GM19043 (cell line): ENCODE measurements around the gene ISLR.

ENCODE experiments used
- ATAC-seq: cut with Tn5 transposase; IDR thresholded peaks from one replicate; pipeline ENCODE4 v1.9.1; 2021; ENCODE audit warnings: low read depth; ENCODE audit not compliant: unreplicated experiment

ISLR gene

DNA sequence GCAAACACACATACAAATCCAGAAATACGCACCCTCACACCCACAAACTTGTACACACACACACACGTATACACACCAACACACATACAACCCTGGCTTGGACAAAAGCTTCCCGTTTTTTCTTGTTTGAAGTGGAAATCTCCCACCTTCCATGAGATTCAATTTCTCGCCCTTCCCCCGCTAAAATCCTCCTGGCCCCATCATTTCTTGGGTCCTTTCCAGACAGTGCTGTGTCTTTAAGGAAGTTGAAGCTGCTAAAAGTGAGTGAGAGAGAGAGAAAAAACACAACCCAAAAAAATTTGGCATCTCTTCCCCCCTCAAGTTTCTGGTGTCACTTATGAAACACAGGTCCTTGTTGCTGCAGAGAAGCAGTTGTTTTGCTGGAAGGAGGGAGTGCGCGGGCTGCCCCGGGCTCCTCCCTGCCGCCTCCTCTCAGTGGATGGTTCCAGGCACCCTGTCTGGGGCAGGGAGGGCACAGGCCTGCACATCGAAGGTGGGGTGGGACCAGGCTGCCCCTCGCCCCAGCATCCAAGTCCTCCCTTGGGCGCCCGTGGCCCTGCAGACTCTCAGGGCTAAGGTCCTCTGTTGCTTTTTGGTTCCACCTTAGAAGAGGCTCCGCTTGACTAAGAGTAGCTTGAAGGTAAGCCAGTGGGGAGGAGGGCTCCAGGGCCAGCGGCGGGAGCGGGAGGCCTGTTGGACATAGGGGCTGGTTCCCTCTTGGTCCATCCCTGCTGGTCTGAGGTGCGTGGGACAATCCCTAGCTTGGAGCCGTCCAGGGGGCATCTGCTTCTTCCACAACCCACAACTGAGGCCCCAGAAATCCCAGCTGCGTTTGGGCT is at the start of gene ISLR:
Gene ISLR (plus strand): TSS at position 331 of the 839 bp plus-strand sequence. CDS start 1,149 bp downstream, outside the sequence.
- no peak for ATAC-seq

- ATAC-seq: no peak
Measured at GRCh38 chr15:74124196-74124595, 49.3 kb upstream of the ISLR start.

GRCh38 chr15:74124759-74125158 is 48.8 kb upstream of the ISLR start:
- ATAC-seq: no peak

DNA sequence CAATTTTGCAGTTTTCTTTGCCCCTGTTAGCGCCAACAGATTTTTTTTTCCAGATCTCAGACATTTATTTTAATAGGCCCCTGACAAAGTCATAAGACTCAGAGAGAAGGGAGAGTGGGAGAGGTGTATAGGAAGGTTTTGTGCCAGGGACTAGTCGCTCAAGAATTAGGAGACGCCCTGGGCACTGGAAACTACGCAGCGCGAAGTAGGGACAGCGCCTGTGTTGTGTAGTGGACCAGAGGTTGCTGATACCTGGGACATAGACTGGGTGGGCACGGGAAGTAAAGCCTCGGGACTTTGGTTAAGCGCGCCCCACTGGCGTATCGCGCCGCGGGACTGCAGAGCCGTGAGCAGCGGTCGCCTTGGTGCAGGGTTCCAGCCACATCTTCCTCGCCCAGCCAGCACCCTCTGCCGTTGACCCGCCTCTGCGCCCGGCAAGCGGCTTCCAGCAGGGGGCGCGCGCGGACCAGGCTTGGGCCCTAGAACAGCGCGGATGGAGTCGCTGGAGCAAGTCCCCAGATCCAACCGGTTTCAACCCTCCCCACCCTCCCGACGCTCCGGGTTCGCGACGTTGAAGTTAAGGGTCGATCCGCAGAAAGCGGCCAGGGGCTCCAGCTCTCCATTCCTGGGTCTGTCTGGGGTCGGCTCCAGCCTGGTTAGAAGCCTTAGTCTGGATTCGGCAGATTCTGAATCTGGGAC is 46.1 kb upstream of the ISLR start:
- no peak for ATAC-seq

GRCh38 chr15:74127954-74128784 is 45.3 kb upstream of the ISLR start:
- no peak for ATAC-seq

DNA sequence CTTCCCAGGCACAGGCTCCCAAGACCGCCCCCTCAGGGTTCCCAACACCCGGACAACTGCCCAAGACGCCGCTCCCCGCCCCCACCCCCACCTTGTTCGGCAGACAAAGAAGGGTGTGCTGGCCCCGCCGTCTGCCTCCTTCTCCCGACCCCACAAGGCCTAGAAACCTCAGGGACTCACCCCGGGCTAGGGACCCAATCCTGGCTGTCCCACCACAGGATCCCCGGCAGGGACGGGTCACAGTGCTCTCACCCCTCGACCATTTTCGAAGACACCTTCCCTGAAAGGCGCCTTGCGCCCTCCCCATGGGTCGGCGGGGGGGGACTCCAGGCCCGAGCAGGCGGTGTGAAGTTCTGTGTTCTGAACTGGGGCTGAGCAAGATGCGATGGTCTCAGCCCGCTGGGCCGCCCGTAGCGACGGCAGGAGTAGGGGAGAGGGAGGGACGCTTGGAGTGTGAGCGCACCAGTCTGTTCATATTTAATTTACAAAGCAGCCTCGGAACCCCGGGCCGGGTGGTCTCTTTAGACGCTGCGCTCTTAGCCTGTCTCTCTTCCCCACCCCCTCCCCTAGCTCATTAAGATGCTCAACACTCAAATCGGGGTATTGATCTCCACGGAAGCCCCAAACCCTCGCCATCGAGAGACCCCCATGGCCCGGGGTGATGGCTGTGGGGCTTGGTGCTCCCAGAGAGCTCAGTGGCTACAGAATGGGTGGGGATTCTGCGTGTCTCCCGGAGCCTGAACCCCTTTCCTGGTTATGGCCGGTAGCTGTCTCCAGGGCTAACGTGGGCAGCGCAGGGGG is 44.5 kb upstream of the ISLR start:
- no peak for ATAC-seq

DNA sequence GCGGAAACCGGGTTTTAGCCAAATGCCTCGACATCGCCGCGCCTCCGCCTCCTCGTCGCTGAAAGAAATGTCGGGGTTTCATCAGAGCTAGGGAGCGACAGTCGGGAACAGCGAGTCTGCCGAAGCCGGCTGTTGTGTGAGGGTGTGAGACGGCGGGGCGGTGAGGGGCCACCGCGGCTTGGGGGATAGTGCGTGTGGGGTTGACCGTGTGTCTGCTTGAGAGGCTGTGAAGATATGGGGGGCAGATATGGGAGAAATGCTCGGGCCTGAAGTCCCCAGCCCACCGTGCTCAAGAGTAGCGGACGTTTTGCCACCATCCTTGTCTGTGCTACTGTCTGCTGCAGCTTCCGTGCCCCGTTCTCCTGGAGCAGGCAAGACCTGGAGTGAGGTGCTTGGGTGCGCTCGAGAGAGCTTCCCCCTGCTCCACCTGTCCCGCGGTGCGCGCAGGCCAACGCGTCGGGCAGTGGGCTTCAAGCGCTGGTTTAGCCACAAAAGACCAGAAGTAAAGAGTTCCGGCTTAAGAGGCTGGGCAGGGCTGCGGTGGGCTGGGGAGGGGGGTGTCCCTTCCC is 43.8 kb upstream of the ISLR start:
- no peak for ATAC-seq

DNA sequence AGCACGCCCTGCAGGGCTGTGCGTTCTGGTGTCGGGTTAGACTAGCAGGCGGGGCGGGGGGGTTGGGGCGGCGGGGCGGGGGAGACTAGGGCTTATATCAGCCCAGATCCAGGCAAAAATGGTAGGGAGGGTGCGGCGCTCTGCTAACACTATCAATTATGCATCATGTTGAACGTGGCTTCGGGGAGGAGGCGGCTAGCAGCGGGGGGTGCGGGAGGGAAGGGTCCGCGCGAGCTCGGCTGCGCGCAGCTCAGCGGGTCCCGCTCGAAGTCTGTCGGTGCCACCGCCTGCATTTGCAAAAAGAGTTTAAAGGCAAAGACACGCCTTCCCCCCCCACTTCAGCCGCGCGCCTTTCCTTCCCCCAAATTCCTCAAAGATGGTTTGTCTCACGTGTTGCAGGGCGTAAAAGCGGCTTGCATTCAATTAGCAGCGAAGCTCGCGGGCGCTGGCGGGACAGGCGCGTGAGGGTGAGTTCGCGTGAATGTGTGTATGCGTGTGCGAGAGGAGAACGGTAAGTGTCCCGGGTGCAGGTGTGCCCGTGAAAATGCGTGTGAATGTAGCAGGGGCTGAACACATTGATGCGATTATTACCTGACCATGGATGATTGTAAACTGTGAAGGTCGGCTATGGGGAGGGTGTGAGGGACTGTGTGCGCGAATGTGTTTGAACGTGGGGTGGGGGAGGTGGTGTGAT is 43.2 kb upstream of the ISLR start, which contains the start of gene ISLR2:
Gene ISLR2 (plus strand): TSS at position 432 of the 694 bp plus-strand sequence. CDS start 2,169 bp downstream, outside the sequence.
- ATAC-seq: no peak

- no peak for ATAC-seq
Measured at GRCh38 chr15:74130849-74131627, 42.5 kb upstream of the ISLR start.

DNA sequence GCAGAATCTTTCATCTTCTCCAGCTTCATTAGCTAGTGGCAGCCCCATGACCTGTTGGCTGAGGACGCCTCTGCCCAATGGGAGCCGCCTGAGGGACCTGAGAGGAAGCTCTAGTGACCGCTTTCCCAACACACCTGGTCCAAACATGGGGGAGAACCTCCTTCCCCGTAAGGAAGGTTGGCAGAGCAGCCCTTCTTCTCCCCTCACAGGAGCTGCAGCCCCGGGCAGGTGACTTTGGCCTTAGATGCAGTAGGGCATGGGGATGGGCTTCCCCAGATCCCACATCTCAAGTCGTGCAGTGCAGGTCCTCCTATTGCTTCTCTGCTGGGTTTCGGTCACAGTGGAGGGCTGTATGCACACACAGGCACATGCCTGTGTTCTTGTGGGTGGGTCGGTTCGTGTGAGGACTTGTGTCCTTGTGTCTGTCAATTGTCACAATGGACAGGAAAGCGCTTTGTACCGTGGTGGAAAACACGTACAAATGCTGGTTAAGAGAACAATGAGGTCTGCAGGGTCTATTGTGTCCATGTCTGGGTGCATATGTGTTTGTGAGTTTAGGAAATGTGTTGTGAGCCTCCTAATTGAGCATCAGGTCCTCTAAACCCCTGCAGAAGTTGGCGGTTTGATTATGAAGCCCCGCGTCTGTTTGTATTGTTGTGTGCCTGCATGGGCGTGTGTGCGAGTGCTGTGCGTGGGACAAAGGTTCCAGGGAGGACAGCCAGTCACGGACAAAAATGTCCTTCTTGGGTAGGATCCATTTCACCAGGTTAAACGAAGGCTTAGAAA is 41.7 kb upstream of the ISLR start:
- no peak for ATAC-seq

GRCh38 chr15:74132681-74133651 is 40.5 kb upstream of the ISLR start:
- no peak for ATAC-seq

- ATAC-seq: no peak
Measured at GRCh38 chr15:74133694-74134386, 39.7 kb upstream of the ISLR start.

- ATAC-seq: no peak
Measured at GRCh38 chr15:74134387-74135027, 39.0 kb upstream of the ISLR start.

- ATAC-seq: no peak
Measured at GRCh38 chr15:74135041-74135565, 38.4 kb upstream of the ISLR start.

- no peak for ATAC-seq
Measured at GRCh38 chr15:74136540-74136813, 37.0 kb upstream of the ISLR start.
